ENCODE results near the gene KLHL29. TPM values are rescaled to one million over a fixed set of nuclear protein-coding genes. Genes with fewer than 3 reads are reported as not detected.

Gene KLHL29
- total and polyA plus RNA-seq, 2 donors (not counting 1 experiment from before 2014, with no cell fraction given), result 1.3 to 3.4 TPM

DNA sequence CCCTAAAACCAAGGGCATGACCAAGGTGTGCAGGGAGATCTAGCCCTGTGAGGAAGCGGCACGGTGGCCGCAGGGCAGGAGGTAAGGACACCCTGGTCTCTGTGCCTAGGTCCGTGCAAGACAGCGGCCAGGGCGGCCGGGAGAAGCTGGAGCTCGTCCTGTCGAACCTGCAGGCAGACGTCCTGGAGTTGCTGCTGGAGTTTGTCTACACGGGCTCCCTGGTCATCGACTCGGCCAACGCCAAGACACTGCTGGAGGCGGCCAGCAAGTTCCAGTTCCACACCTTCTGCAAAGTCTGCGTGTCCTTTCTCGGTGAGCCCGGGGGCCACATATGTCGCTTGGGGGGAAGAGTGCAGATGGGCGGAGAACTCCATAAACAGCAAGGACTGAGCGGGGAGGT is 306.6 kb downstream of the KLHL29 start:
- no peak for TF ChIP-seq EZH2 (IDR thresholded peaks at IDR 0.05; ENCODE audit: borderline replicate concordance, insufficient read depth, low read depth, low read length, poor library complexity, severe bottlenecking)
- TF ChIP-seq, protein P1, sequence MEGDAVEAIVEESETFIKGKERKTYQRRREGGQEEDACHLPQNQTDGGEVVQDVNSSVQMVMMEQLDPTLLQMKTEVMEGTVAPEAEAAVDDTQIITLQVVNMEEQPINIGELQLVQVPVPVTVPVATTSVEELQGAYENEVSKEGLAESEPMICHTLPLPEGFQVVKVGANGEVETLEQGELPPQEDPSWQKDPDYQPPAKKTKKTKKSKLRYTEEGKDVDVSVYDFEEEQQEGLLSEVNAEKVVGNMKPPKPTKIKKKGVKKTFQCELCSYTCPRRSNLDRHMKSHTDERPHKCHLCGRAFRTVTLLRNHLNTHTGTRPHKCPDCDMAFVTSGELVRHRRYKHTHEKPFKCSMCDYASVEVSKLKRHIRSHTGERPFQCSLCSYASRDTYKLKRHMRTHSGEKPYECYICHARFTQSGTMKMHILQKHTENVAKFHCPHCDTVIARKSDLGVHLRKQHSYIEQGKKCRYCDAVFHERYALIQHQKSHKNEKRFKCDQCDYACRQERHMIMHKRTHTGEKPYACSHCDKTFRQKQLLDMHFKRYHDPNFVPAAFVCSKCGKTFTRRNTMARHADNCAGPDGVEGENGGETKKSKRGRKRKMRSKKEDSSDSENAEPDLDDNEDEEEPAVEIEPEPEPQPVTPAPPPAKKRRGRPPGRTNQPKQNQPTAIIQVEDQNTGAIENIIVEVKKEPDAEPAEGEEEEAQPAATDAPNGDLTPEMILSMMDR (IDR thresholded peaks at IDR 0.05), result no peak
- no peaks in the 10 kb centered on the region for H3K9me3 Mint-ChIP-seq (ENCODE audit: insufficient read depth)
- no peaks in the 10 kb centered on the region for H3K9me3 ChIP-seq (ENCODE audit: control extremely low read depth in 1 of 3, control insufficient read depth in 2 of 3, insufficient read depth in 1 of 3, low read length in 2 of 3)
- no peak overlapping the region for H3K27ac ChIP-seq (ENCODE audit: low read length in 2 of 2)
- no peak overlapping the region for H3K9ac ChIP-seq (ENCODE audit: low read length)
- no peak overlapping the region for H3K27ac Mint-ChIP-seq
- no peak overlapping the region for H3K4me2 ChIP-seq (replicated peaks; ENCODE audit: low read depth, low read length, poor library complexity, severe bottlenecking)
- no peaks in the 10 kb centered on the region for H3K4me1 ChIP-seq (ENCODE audit: control insufficient read depth in 2 of 2, insufficient read depth in 2 of 2, low read length in 2 of 2)
- CTCF ChIA-PET, result no interaction called here
- DNase-seq (no peak), ATAC-seq (ENCODE audit: low read depth) (no peak)
- no peak overlapping the region for H2AFZ ChIP-seq (ENCODE audit: insufficient read depth, low read depth, low read length, poor library complexity, severe bottlenecking)
- WGBS (ENCODE audit: insufficient coverage), result 99% methylated on average over 21 of the region's 21 CpGs
- no peaks in the 10 kb centered on the region for H3K79me2 ChIP-seq (ENCODE audit: control insufficient read depth, insufficient read depth, low read length)
- H3K27me3 Mint-ChIP-seq, result no peaks in the 10 kb centered on the region
- H3K4me3 Mint-ChIP-seq, result no peak overlapping the region
- H3K4me3 ChIP-seq (ENCODE audit: control extremely low read depth in 1 of 5, extremely low read depth in 1 of 5, insufficient read depth in 1 of 5, low read depth in 2 of 5, low read length in 4 of 5), result no peak overlapping the region
- no peaks in the 10 kb centered on the region for H4K20me1 ChIP-seq (ENCODE audit: control insufficient read depth, insufficient read depth, low read length, poor library complexity, severe bottlenecking)
- no peaks in the 10 kb centered on the region for H3K36me3 ChIP-seq (replicated peaks in 1 of 2; ENCODE audit: control extremely low read depth in 1 of 2, control insufficient read depth in 1 of 2, extremely low read depth in 1 of 2, insufficient read depth in 2 of 2, low read length in 1 of 2)
- H3K27me3 ChIP-seq (replicated peaks in 1 of 4; ENCODE audit: control extremely low read depth in 1 of 4, control insufficient read depth in 3 of 4, insufficient read depth in 4 of 4, low read length in 3 of 4), result no peaks in the 10 kb centered on the region
- POLR2A ChIA-PET, result no interaction called here
- H3K4me1 Mint-ChIP-seq, result no peaks in the 10 kb centered on the region
- intact Hi-C loops (cut with micrococcal nuclease), result no loop called here

DNA sequence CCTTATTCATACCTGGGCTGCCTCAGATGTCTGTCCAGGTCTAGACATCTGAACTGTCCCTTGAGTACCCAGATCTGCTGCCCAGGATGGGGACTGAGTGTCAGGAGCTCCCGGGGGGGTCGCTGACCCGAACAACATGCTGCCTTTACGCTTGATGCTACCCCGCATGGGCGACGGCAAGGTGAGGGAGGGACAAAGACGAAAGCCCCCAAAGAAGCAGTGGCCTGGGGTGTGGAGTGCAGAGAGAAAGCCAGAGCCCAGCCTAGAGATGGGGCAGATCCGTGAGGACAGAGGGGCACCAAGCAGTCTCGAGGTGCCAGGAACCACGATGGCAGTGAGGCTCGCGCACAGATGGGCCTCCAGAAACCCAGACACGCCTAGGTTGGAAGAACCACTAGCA is 307.3 kb downstream of the KLHL29 start:
- H3K4me2 ChIP-seq (replicated peaks; ENCODE audit: low read depth, low read length, poor library complexity, severe bottlenecking), result no peak overlapping the region
- no peaks in the 10 kb centered on the region for H3K9me3 ChIP-seq (ENCODE audit: control extremely low read depth in 1 of 3, control insufficient read depth in 2 of 3, insufficient read depth in 1 of 3, low read length in 2 of 3)
- POLR2A ChIA-PET, result no interaction called here
- no peaks in the 10 kb centered on the region for H3K4me1 Mint-ChIP-seq
- no peaks in the 10 kb centered on the region for H4K20me1 ChIP-seq (ENCODE audit: control insufficient read depth, insufficient read depth, low read length, poor library complexity, severe bottlenecking)
- no peak overlapping the region for H3K4me3 ChIP-seq (ENCODE audit: control extremely low read depth in 1 of 5, extremely low read depth in 1 of 5, insufficient read depth in 1 of 5, low read depth in 2 of 5, low read length in 4 of 5)
- H3K4me3 Mint-ChIP-seq, result no peak overlapping the region
- DNase-seq (no peak), ATAC-seq (ENCODE audit: low read depth) (no peak)
- TF ChIP-seq EZH2 (IDR thresholded peaks at IDR 0.05; ENCODE audit: borderline replicate concordance, insufficient read depth, low read depth, low read length, poor library complexity, severe bottlenecking), result no peak
- TF ChIP-seq, protein P1 (IDR thresholded peaks at IDR 0.05), result no peak
- no peaks in the 10 kb centered on the region for H3K27me3 ChIP-seq (replicated peaks in 1 of 4; ENCODE audit: control extremely low read depth in 1 of 4, control insufficient read depth in 3 of 4, insufficient read depth in 4 of 4, low read length in 3 of 4)
- CTCF ChIA-PET, result no interaction called here
- no peaks in the 10 kb centered on the region for H3K79me2 ChIP-seq (ENCODE audit: control insufficient read depth, insufficient read depth, low read length)
- 98% methylated on average over 14 of the region's 14 CpGs for WGBS (ENCODE audit: insufficient coverage)
- H3K9me3 Mint-ChIP-seq (ENCODE audit: insufficient read depth), result no peaks in the 10 kb centered on the region
- H2AFZ ChIP-seq (ENCODE audit: insufficient read depth, low read depth, low read length, poor library complexity, severe bottlenecking), result no peak overlapping the region
- H3K4me1 ChIP-seq (ENCODE audit: control insufficient read depth in 2 of 2, insufficient read depth in 2 of 2, low read length in 2 of 2), result no peaks in the 10 kb centered on the region
- no peak overlapping the region for H3K9ac ChIP-seq (ENCODE audit: low read length)
- H3K27ac ChIP-seq (ENCODE audit: low read length in 2 of 2), result no peak overlapping the region
- no peaks in the 10 kb centered on the region for H3K27me3 Mint-ChIP-seq
- H3K36me3 ChIP-seq (replicated peaks in 1 of 2; ENCODE audit: control extremely low read depth in 1 of 2, control insufficient read depth in 1 of 2, extremely low read depth in 1 of 2, insufficient read depth in 2 of 2, low read length in 1 of 2), result no peaks in the 10 kb centered on the region
- H3K27ac Mint-ChIP-seq, result no peak overlapping the region
- intact Hi-C loops (cut with micrococcal nuclease), result no loop called here

All from B cell (primary cell).